ENCODE results near the gene HOXC13. TPM values are rescaled to one million over a fixed set of nuclear protein-coding genes. Genes with fewer than 3 reads are reported as not detected.

HOXC13 gene
- total and polyA plus RNA-seq, 2 of the 13 experiments (the other 11 are each of a cell fraction or from before 2014, with no cell fraction given), result 0.07 TPM; not detected in 1

DNA sequence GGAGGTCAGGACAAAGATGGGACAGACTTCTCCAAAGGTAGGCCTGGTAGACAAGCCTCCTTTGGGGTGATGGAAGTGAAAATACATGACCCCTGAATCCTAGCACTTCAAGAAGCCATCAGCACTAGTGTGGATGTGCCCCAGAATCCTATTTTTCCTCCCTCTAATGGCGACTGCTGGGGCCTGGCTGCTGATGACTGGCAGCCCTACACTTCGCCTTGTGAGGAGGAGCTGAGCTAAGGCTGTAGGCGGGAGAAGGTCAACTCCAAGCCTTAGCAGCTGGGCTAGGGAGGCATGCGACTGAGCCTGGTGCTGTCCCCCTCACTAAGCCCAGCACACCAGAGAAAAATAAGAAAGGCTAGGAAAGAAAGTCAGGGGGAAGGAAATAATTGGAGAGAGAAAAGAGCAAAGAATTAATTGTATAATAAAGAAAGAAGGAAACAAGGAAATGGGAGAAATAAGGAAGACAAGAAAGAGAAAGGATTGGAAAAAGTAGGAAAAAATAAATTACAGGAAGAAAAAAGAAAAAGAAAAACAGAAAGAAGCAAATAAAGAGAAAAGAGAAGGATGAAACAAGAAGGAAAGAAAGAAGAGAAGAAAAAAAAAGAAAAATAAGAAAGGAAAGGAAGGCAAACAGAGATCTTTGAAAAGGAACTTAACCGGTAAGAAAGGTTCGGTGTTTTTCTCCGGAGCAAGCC is 41.6 kb downstream of the HOXC13 start:
- Histone ChIP-seq H3K27me3 (ENCODE audit: control insufficient read depth in 1 of 2, insufficient read depth in 2 of 2, low read length in 2 of 2) (peaks cover 5 to 75% of the 10 kb centered on the region in 2 experiments), H3K27ac (ENCODE audit: extremely low read length, insufficient read depth, low read length) (no peak overlapping the region), H3K36me3 (replicated peaks in 1 of 2; ENCODE audit: control insufficient read depth in 1 of 2, insufficient read depth in 2 of 2, low read length in 2 of 2) (no peaks in the 10 kb centered on the region), H3K4me2 (ENCODE audit: low read depth, low read length) (no peak overlapping the region), H4K20me1 (ENCODE audit: insufficient read depth, low read length) (no peaks in the 10 kb centered on the region), H3K9ac (ENCODE audit: insufficient read depth, low read depth, low read length) (no peak overlapping the region), H2AFZ (ENCODE audit: low read length) (no peak overlapping the region), H3K4me1 (ENCODE audit: insufficient read depth, low read length) (peaks cover 31% of the 10 kb centered on the region), H3K9me3 (ENCODE audit: low read length) (no peaks in the 10 kb centered on the region), H3K4me3 (replicated peaks in 1 of 3; ENCODE audit: insufficient read depth in 1 of 3, low read depth in 2 of 3, low read length in 3 of 3) (no peak overlapping the region), H3K79me2 (ENCODE audit: insufficient read depth, low read length) (no peaks in the 10 kb centered on the region)
- ChIA-PET CTCF (ENCODE audit: low intra/inter-chr PET ratio, low total read pairs) (no interaction called here), POLR2A (no interaction called here)
- WGBS (ENCODE audit: low lambda C conversion rate), result 71% methylated on average over 7 of the region's 7 CpGs
- TF ChIP-seq MYC (CRISPR knock-in tag; IDR thresholded peaks at IDR 0.05; ENCODE audit: borderline replicate concordance) (no peak), ZBTB21 (CRISPR knock-in tag; IDR thresholded peaks at IDR 0.05) (no peak), GFI1 (CRISPR knock-in tag; IDR thresholded peaks at IDR 0.05; ENCODE audit: borderline replicate concordance) (no peak), HMG20A (CRISPR knock-in tag; IDR thresholded peaks at IDR 0.05; ENCODE audit: borderline replicate concordance) (no peak), EZH2 (conservative IDR thresholded peaks at IDR 0.05; ENCODE audit: low read depth, low read length) (no peak)
- DNase-seq (ENCODE audit: low spot score), result no peak
- no peak for ATAC-seq
- in situ Hi-C loops (cut with HindIII; ENCODE audit: extremely low pct_ligation_motif_present, low pct_unique_long_range_greater_than_20kb), result no loop called here
- no peak for FAIRE-seq
- BruUV-seq (replicated peaks), result no TSS peak
- intact Hi-C loops (cut with micrococcal nuclease; ENCODE audit: unreplicated experiment), result no loop called here

GRCh38 chr12:53980802-53981496 is 42.3 kb downstream of the HOXC13 start:
- no peak for FAIRE-seq
- no peak for DNase-seq (ENCODE audit: low spot score)
- H3K79me2 ChIP-seq (ENCODE audit: insufficient read depth, low read length), result no peaks in the 10 kb centered on the region
- no peak overlapping the region for H2AFZ ChIP-seq (ENCODE audit: low read length)
- H3K4me1 ChIP-seq (ENCODE audit: insufficient read depth, low read length), result peaks cover 31% of the 10 kb centered on the region
- H3K4me3 ChIP-seq (replicated peaks in 1 of 3; ENCODE audit: insufficient read depth in 1 of 3, low read depth in 2 of 3, low read length in 3 of 3), result no peak overlapping the region
- CTCF ChIA-PET (ENCODE audit: low intra/inter-chr PET ratio, low total read pairs), result no interaction called here
- H3K36me3 ChIP-seq (replicated peaks in 1 of 2; ENCODE audit: control insufficient read depth in 1 of 2, insufficient read depth in 2 of 2, low read length in 2 of 2), result no peaks in the 10 kb centered on the region
- POLR2A ChIA-PET, result no interaction called here
- H3K27me3 ChIP-seq (ENCODE audit: control insufficient read depth in 1 of 2, insufficient read depth in 2 of 2, low read length in 2 of 2), result peaks cover 5 to 71% of the 10 kb centered on the region in 2 experiments
- no peak overlapping the region for H3K4me2 ChIP-seq (ENCODE audit: low read depth, low read length)
- no peak overlapping the region for H3K27ac ChIP-seq (ENCODE audit: extremely low read length, insufficient read depth, low read length)
- H4K20me1 ChIP-seq (ENCODE audit: insufficient read depth, low read length), result no peaks in the 10 kb centered on the region
- BruUV-seq (replicated peaks), result no TSS peak
- in situ Hi-C loops (cut with HindIII; ENCODE audit: extremely low pct_ligation_motif_present, low pct_unique_long_range_greater_than_20kb), result no loop called here
- 41% methylated on average over 14 of the region's 15 CpGs for WGBS (ENCODE audit: low lambda C conversion rate)
- H3K9me3 ChIP-seq (ENCODE audit: low read length), result no peaks in the 10 kb centered on the region
- intact Hi-C loops (cut with micrococcal nuclease; ENCODE audit: unreplicated experiment), result no loop called here
- no peak overlapping the region for H3K9ac ChIP-seq (ENCODE audit: insufficient read depth, low read depth, low read length)
- no peak for ATAC-seq
- TF ChIP-seq ZHX2 (IDR thresholded peaks at IDR 0.05; ENCODE audit: low read depth) (no peak), ZHX2 (CRISPR knock-in tag; IDR thresholded peaks at IDR 0.05; ENCODE audit: borderline replicate concordance) (no peak), ZNF619 (CRISPR knock-in tag; IDR thresholded peaks at IDR 0.05) (no peak), KLF16 (CRISPR knock-in tag; IDR thresholded peaks at IDR 0.05) (no peak)
- TF ChIP-seq, protein P1, sequence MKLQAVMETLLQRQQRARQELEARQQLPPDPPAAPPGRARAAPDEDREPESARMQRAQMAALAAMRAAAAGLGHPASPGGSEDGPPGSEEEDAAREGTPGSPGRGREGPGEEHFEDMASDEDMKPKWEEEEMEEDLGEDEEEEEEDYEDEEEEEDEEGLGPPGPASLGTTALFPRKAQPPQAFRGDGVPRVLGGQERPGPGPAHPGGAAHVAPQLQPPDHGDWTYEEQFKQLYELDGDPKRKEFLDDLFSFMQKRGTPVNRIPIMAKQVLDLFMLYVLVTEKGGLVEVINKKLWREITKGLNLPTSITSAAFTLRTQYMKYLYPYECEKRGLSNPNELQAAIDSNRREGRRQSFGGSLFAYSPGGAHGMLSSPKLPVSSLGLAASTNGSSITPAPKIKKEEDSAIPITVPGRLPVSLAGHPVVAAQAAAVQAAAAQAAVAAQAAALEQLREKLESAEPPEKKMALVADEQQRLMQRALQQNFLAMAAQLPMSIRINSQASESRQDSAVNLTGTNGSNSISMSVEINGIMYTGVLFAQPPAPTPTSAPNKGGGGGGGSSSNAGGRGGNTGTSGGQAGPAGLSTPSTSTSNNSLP (IDR thresholded peaks at IDR 0.05; ENCODE audit: low read depth, low read length), result no peak

Data from HepG2 (cell line).